Hepatocyte (in vitro differentiated cells): ENCODE measurements around the gene REL. TPM values are rescaled to one million over a fixed set of nuclear protein-coding genes. Genes with fewer than 3 reads are reported as not detected.

ENCODE experiments used
- DNase-seq: peaks from one replicate; pipeline ENCODE4 v3.0.0-alpha.2; 2016; ENCODE audit warnings: low spot score
- H2AFZ ChIP-seq: fragments of 200-600 bp; sonication (generic); 2 replicates; pipeline ENCODE4 v1.6.0; 2016; ENCODE audit warnings: antibody characterized with exemption, mild to moderate bottlenecking
- H3K27ac ChIP-seq: fragments of 200-600 bp; sonication (generic); 2 replicates; pipeline ENCODE4 v1.5.1; 2016; ENCODE audit warnings: mild to moderate bottlenecking
- H3K27me3 ChIP-seq: fragments of 200-600 bp; sonication (generic); 2 replicates; pipeline ENCODE4 v1.6.1; 2016
- H3K36me3 ChIP-seq: fragments of 200-600 bp; sonication (generic); replicated peaks from 2 replicates; pipeline ENCODE4 v1.5.1; 2016; ENCODE audit warnings: low read depth; ENCODE audit not compliant: insufficient read depth
- H3K4me1 ChIP-seq: fragments of 200-600 bp; sonication (generic); 2 replicates; pipeline ENCODE4 v1.5.1; 2016; ENCODE audit warnings: mild to moderate bottlenecking, moderate library complexity; ENCODE audit not compliant: insufficient read depth
- H3K4me2 ChIP-seq: fragments of 200-600 bp; sonication (generic); 2 replicates; pipeline ENCODE4 v1.6.0; 2016
- H3K4me3 ChIP-seq: fragments of 200-600 bp; sonication (generic); 2 replicates; pipeline ENCODE4 v1.5.1; 2016; ENCODE audit warnings: mild to moderate bottlenecking
- H3K79me2 ChIP-seq: fragments of 200-600 bp; sonication (generic); 2 replicates; pipeline ENCODE4 v1.6.0; 2017; ENCODE audit warnings: mild to moderate bottlenecking
- H3K9me2 ChIP-seq: fragments of 200-600 bp; sonication (generic); replicated peaks from 2 replicates; pipeline ENCODE4 v1.6.0; 2017; ENCODE audit warnings: mild to moderate bottlenecking; ENCODE audit not compliant: insufficient read depth
- H3K9me3 ChIP-seq: fragments of 200-600 bp; sonication (generic); 2 replicates; pipeline ENCODE4 v1.5.1; 2016; ENCODE audit warnings: low read depth, mild to moderate bottlenecking
- H4K20me1 ChIP-seq: fragments of 200-600 bp; sonication (generic); 2 replicates; pipeline ENCODE4 v1.6.0; 2016; ENCODE audit warnings: mild to moderate bottlenecking; ENCODE audit not compliant: insufficient read depth, poor library complexity, severe bottlenecking
- CTCF ChIP-seq: fragments of 200-600 bp; sonication (generic); IDR thresholded peaks from 2 replicates; pipeline ENCODE4 v1.5.1; 2016; ENCODE audit warnings: antibody characterized with exemption, mild to moderate bottlenecking; ENCODE audit not compliant: poor library complexity
- EZH2 ChIP-seq: fragments of 200-600 bp; sonication (generic); IDR thresholded peaks from 2 replicates; pipeline ENCODE4 v1.6.1; 2016; ENCODE audit warnings: antibody characterized with exemption, mild to moderate bottlenecking, borderline replicate concordance
- EZH2phosphoT487 ChIP-seq: fragments of 200-600 bp; sonication (generic); IDR thresholded peaks from one replicate; pipeline ENCODE4 v1.6.1; 2018; ENCODE audit warnings: antibody characterized with exemption, mild to moderate bottlenecking, low read depth, moderate library complexity; ENCODE audit not compliant: unreplicated experiment, severe bottlenecking
- WGBS: methylation state at CpG from one replicate; pipeline ENCODE4 v1.1.6; 2016; ENCODE audit warnings: low lambda C conversion rate; ENCODE audit errors: missing lambda C conversion rate; 5-methylcytosine and 5-hydroxymethylcytosine counted together
- polyA plus RNA-seq: library from polyadenylated mRNA; unstranded; fragments of >200 nt; fragmentation: Nextera tagmentation; extraction: Ambion mirVana; gene quantifications from 2 replicates; pipeline ENCODE4 v1.2.1, GENCODE V29; 2016
- total RNA-seq: library from RNA; depleted of rRNA; stranded (reverse); fragments of >200 nt; gene quantifications from 2 replicates; pipeline ENCODE4 v1.2.3, GENCODE V29; 2014

Gene REL
- total and polyA plus RNA-seq, 2 experiments from 2014 or later: 4.2 to 12.3 TPM

GRCh38 chr2:60844105-60844504 is 37.3 kb upstream of the REL start:
- no peaks in the 10 kb centered on the region for H3K27me3 ChIP-seq
- H3K4me1 ChIP-seq: no peaks in the 10 kb centered on the region
- H4K20me1 ChIP-seq: no peaks in the 10 kb centered on the region
- no peak overlapping the region for H3K4me3 ChIP-seq
- no peak overlapping the region for H2AFZ ChIP-seq
- H3K9me3 ChIP-seq: no peaks in the 10 kb centered on the region
- H3K4me2 ChIP-seq: no peak overlapping the region
- 93% methylated on average over 2 of the region's 2 CpGs for WGBS
- no peaks in the 10 kb centered on the region for H3K79me2 ChIP-seq
- no peak for DNase-seq
- H3K9me2 ChIP-seq: no peaks in the 10 kb centered on the region
- no peak for TF ChIP-seq EZH2
- no peak for TF ChIP-seq EZH2phosphoT487
- no peak for TF ChIP-seq CTCF
- H3K36me3 ChIP-seq: no peaks in the 10 kb centered on the region
- no peak overlapping the region for H3K27ac ChIP-seq

GRCh38 chr2:60847854-60848253 is 33.5 kb upstream of the REL start:
- TF ChIP-seq CTCF: no peak
- TF ChIP-seq EZH2: no peak
- TF ChIP-seq EZH2phosphoT487: no peak
- H3K4me2 ChIP-seq: no peak overlapping the region
- WGBS: 87% methylated on average over 6 of the region's 6 CpGs

DNA sequence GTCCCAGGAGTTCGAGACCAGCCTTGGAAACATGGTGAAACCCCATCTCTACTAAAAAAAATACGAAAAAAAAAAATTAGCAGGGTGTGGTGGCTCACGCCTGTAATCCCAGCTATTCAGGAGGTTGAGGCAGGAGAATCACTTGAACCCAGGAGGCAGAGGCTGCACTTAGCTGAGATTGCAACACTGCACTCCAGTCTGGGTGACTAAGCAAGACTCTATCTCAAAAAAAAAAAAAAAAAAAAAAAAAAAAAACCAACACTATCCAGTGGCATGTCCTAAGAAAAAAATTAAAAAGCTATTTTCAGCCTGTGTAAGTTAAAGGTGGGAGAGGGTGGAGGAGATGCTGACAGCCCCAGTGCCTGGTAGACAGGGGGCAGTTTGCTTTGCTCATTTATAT is 32.2 kb upstream of the REL start:
- Histone ChIP-seq H3K27me3 (no peaks in the 10 kb centered on the region), H3K4me1 (no peaks in the 10 kb centered on the region), H3K27ac (no peak overlapping the region), H3K4me2 (no peak overlapping the region), H4K20me1 (no peaks in the 10 kb centered on the region), H3K36me3 (no peaks in the 10 kb centered on the region), H3K9me3 (no peaks in the 10 kb centered on the region), H3K9me2 (no peaks in the 10 kb centered on the region), H3K4me3 (no peak overlapping the region), H2AFZ (no peak overlapping the region), H3K79me2 (no peaks in the 10 kb centered on the region)
- DNase-seq: no peak
- 100% methylated on average over 2 of the region's 3 CpGs for whole genome bisulfite sequencing
- TF ChIP-seq EZH2phosphoT487 (no peak), EZH2 (no peak), CTCF (no peak)

More at GRCh38 chr2:60847854-60848253, 33.5 kb upstream of the REL start:
- H3K9me3 ChIP-seq: no peaks in the 10 kb centered on the region
- H3K27ac ChIP-seq: no peak overlapping the region
- no peak overlapping the region for H2AFZ ChIP-seq
- H3K4me3 ChIP-seq: no peak overlapping the region
- no peaks in the 10 kb centered on the region for H3K9me2 ChIP-seq
- H3K4me1 ChIP-seq: no peaks in the 10 kb centered on the region
- H3K27me3 ChIP-seq: no peaks in the 10 kb centered on the region
- H3K36me3 ChIP-seq: no peaks in the 10 kb centered on the region
- DNase-seq: no peak
- no peaks in the 10 kb centered on the region for H4K20me1 ChIP-seq
- no peaks in the 10 kb centered on the region for H3K79me2 ChIP-seq

DNA sequence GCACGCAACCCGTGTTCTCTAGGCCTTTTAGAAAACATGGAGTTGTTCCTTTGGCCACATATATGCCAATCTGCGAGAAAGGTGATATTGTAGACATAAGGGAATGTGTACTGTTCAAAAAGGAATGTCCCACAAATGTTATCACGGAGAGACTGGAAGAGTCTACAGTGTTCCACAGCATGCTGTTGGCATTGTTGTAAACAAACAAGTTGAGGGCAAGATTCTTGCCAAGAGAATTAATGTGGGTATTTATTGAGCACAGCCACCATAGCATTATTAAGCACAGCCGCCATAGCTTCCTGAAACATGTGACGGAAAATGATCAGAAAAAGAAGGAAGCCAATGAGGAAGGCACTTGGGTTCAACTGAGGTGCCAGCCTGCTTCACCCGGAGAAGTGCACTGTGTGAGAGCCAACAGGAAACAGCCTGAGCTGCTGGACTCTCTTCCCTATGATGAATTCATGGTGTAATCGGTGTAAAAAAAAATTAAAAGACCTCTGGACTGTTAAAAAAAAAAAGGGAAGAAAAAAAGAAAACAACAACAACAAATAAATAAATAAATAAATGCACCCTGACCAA is 29.0 kb upstream of the REL start:
- no peaks in the 10 kb centered on the region for H3K79me2 ChIP-seq
- no peak for DNase-seq
- 92% methylated on average over 8 of the region's 8 CpGs for WGBS
- H3K27ac ChIP-seq: no peak overlapping the region
- TF ChIP-seq EZH2 (no peak), CTCF (no peak), EZH2phosphoT487 (no peak)
- H3K36me3 ChIP-seq: no peaks in the 10 kb centered on the region
- H4K20me1 ChIP-seq: no peaks in the 10 kb centered on the region
- no peak overlapping the region for H3K4me2 ChIP-seq
- no peaks in the 10 kb centered on the region for H3K4me1 ChIP-seq
- H3K9me3 ChIP-seq: no peaks in the 10 kb centered on the region
- H2AFZ ChIP-seq: no peak overlapping the region
- no peaks in the 10 kb centered on the region for H3K9me2 ChIP-seq
- H3K27me3 ChIP-seq: no peaks in the 10 kb centered on the region
- no peak overlapping the region for H3K4me3 ChIP-seq
